Thyroid gland (tissue), 4 donors: Measurements from ENCODE around the gene TCAP. TPM values are rescaled to one million over a fixed set of nuclear protein-coding genes. Genes with fewer than 3 reads are reported as not detected.

Experiments
- DNase-seq, 2 donors: peaks; one replicate each; pipeline ENCODE4 v3.0.0-alpha.2; 2019
- H3K27ac ChIP-seq, 3 donors: fragments of 200-600 bp; sonication (generic); 1 replicate in 2 of 3; 2 replicates in 1 of 3; pipeline ENCODE4 v1.5.1; 2016 to 2019; ENCODE audit warnings: mild to moderate bottlenecking in 1 of 3, moderate library complexity in 1 of 3
- H3K27me3 ChIP-seq: fragments of 200-600 bp; sonication (generic); one replicate; pipeline ENCODE4 v1.5.1; 2019
- H3K36me3 ChIP-seq, 2 donors: fragments of 200-600 bp; sonication (generic); one replicate each; pipeline ENCODE4 v1.5.1; 2016 to 2019
- H3K4me1 ChIP-seq, 2 donors: fragments of 200-600 bp; sonication (generic); one replicate each; pipeline ENCODE4 v1.5.1; 2017 to 2019
- H3K4me3 ChIP-seq, 3 donors: fragments of 200-600 bp; sonication (generic); replicated peaks in 1 of 3; 1 replicate in 2 of 3; 2 replicates in 1 of 3; pipeline ENCODE4 v1.5.1; 2016; ENCODE audit warnings: mild to moderate bottlenecking in 1 of 3
- H3K9me3 ChIP-seq: fragments of 200-600 bp; sonication (generic); one replicate; pipeline ENCODE4 v1.5.1; 2017
- POLR2A ChIP-seq, 2 donors: fragments of 450-650 bp; IDR thresholded peaks; one replicate each; pipeline ENCODE4 v1.6.1; 2017; ENCODE audit warnings: antibody characterized with exemption in 2 of 2, mild to moderate bottlenecking in 2 of 2, moderate library complexity in 1 of 2
- WGBS, 2 donors: methylation state at CpG; one replicate each; pipeline ENCODE4 v1.1.5; 2017; 5-methylcytosine and 5-hydroxymethylcytosine counted together
- intact Hi-C: fragments of 100-400 bp; cut with DNase I; formaldehyde crosslinking; loops from one replicate; pipeline ENCODE4 v1.15.1; 2023
- total RNA-seq, 4 donors: library from RNA; depleted of rRNA; stranded (reverse); fragments of >200 nt; gene quantifications; one replicate each; pipeline ENCODE4 v1.2.3, GENCODE V29; 2016
- TF ChIP-seq, protein P1 (sequence below), 6 experiments: fragments of 200-600 bp in 3 of 6; fragments of 450-650 bp in 3 of 6; sonication (generic) in 3 of 6; IDR thresholded peaks; one replicate each; pipeline ENCODE4 v1.5.1; 2016 to 2019; ENCODE audit warnings: antibody characterized with exemption in 6 of 6, mild to moderate bottlenecking in 2 of 6, inconsistent platforms in 1 of 6, moderate library complexity in 1 of 6

TCAP gene
- total RNA-seq, 4 donors from 2014 or later: 0.63 to 2.1 (median 1.5) TPM

DNA sequence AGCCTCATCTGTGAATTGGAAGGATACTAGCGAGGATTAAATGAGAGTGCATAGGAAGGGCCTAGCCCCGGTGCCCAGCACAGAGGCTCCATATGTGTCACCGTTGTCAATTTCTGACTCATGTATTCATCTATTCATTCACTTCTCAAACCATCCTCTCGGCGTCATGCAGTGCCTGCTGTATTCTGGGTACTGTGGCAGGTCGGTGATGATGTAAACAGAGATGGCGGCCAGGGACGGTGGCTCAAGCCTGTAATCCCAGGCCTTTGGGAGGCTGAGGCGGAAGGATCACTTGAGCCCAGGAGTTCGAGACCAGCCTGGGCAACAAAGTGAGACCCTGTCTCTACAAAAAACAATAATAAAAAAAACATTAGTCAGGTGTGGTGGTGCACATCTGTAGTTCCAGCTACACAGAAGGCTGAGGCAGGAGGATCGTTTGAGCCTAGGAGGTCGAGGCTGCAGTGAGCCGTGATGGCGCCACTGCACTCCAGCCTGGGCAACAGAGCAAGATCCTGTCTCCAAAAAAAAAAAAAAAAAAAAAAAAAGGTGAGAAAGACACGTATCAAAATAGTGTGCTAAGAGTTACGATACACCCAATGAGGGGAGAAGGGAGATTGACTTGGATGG, 42.7 kb upstream of the TCAP start:
- Histone ChIP-seq H3K27ac (no peak overlapping the region), H3K4me3 (no peak overlapping the region), H3K9me3 (no peaks in the 10 kb centered on the region), H3K36me3 (no peaks in the 10 kb centered on the region), H3K27me3 (peaks cover 15% of the 10 kb centered on the region), H3K4me1 (peaks cover 12 to 16% of the 10 kb centered on the region in 2 donors)
- no peak for DNase-seq
- intact Hi-C loops: loop anchor here (2.0 to 10.0 kb wide), 4 partner anchors 42 to 242 kb away; partner anchors contain the start of genes IKZF3, TCAP and ZPBP2
- no peak for TF ChIP-seq POLR2A (IDR thresholded peaks at IDR 0.05)
- TF ChIP-seq, protein P1, sequence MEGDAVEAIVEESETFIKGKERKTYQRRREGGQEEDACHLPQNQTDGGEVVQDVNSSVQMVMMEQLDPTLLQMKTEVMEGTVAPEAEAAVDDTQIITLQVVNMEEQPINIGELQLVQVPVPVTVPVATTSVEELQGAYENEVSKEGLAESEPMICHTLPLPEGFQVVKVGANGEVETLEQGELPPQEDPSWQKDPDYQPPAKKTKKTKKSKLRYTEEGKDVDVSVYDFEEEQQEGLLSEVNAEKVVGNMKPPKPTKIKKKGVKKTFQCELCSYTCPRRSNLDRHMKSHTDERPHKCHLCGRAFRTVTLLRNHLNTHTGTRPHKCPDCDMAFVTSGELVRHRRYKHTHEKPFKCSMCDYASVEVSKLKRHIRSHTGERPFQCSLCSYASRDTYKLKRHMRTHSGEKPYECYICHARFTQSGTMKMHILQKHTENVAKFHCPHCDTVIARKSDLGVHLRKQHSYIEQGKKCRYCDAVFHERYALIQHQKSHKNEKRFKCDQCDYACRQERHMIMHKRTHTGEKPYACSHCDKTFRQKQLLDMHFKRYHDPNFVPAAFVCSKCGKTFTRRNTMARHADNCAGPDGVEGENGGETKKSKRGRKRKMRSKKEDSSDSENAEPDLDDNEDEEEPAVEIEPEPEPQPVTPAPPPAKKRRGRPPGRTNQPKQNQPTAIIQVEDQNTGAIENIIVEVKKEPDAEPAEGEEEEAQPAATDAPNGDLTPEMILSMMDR (IDR thresholded peaks at IDR 0.05): no peak
- 52 to 55% methylated on average over 16 of the region's 16 CpGs for WGBS, 2 donors

DNA sequence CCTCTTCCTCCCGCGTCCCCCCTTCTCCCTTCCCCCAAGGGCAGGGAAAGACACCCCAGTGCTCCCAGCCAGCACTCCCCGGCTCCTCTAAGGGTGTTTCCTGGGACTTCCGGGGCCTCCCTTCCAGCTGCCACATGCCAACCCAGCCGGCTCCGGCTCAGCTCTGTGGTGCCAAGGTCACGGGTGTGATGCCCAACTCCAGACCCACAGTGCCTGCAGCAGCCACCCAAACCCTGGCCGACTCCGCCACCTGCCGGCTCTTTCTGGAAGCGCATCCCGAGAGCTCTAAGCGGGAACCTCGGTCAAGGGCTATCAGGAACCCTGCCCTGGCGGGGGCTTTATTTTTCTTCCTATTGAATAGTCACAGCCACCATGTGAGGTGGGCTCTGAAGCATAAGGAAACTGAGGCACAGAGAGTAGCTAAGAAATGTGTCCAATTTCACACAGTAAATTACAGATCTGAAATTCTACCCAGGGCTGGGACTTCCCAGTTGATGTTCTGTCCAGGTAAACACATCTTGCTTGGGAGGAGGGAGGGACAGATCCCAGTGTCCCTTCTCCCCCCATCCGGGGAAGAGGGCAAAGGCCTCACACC, 41.7 kb upstream of the TCAP start:
- no peaks in the 10 kb centered on the region for H3K36me3 ChIP-seq
- H3K27me3 ChIP-seq: peaks cover 15% of the 10 kb centered on the region
- TF ChIP-seq, protein P1 (IDR thresholded peaks at IDR 0.05): peak; percentile 74 to 96 (median 88)
- no peak for TF ChIP-seq POLR2A (IDR thresholded peaks at IDR 0.05)
- H3K4me1 ChIP-seq: peaks cover 11 to 15% of the 10 kb centered on the region in 2 donors
- H3K27ac ChIP-seq: no peak overlapping the region
- 5% methylated on average over 9 to 16 of the region's 16 CpGs for WGBS, 2 donors
- intact Hi-C loops: loop anchor here (2.0 to 10.0 kb wide), 4 partner anchors 41 to 241 kb away; partner anchors contain the start of genes IKZF3, TCAP and ZPBP2
- H3K9me3 ChIP-seq: no peaks in the 10 kb centered on the region
- DNase-seq: peak; percentile 84 to 86
- H3K4me3 ChIP-seq: no peak overlapping the region

DNA sequence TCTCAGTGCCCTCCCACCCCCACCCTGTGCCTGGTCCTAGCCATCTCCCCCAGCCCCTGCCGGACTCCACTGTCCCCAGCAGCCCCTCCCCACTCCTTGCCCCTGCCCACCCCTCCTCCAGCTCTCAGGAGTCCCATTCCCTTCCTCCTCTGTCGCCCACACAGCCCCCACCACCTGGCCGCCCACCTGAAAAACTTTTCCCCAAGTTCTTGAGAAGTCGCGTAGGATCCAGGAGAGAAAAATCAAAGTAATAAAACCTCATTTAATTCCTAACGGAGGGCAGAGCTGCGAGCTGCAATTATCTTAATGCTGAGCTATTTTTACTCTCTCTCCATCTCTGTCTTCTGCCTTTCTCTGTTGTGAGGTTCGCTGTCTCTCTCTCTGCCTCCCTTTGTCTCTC, 40.8 kb upstream of the TCAP start:
- WGBS, 2 donors: 67 to 69% methylated on average over 8 of the region's 8 CpGs
- Histone ChIP-seq H3K9me3 (no peaks in the 10 kb centered on the region), H3K27ac (no peak overlapping the region), H3K36me3 (no peaks in the 10 kb centered on the region), H3K27me3 (peaks cover 15% of the 10 kb centered on the region), H3K4me3 (no peak overlapping the region), H3K4me1 (peaks cover 10 to 11% of the 10 kb centered on the region in 2 donors)
- no peak for DNase-seq
- TF ChIP-seq POLR2A (IDR thresholded peaks at IDR 0.05): no peak
- TF ChIP-seq, protein P1 (IDR thresholded peaks at IDR 0.05): no peak
- intact Hi-C loops: loop anchor here (5.0 to 10.0 kb wide), 3 partner anchors 77 to 240 kb away; partner anchors contain the start of genes IKZF3 and ZPBP2

DNA sequence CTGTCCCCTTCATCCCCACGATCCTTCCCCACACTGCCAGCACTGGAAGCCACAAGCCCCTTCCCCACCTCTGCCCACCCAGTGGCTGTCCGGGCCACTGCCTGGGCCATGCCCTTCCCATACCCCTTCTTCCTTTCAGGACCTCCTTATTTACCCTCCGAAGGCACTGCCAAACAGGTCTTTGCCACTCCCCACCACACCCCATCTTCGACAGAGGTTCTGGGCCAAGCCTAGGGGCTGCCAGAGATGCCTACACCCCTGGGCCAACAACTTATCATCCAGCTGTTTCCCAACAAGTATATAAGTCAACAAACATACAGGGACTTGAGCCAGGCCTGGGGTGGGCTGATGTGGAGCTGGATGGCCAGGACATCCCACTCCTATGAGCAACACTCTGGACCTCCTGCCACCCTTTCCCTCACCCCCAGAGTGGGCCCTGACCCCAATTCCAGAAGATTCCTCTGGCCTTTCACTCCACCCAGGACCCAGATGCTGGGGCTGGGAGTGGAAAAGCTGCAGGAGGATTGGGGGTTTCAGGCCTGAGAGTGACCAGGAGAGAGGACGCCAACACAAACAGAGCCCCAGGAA, 39.9 kb upstream of the TCAP start:
- DNase-seq: no peak
- TF ChIP-seq, protein P1 (IDR thresholded peaks at IDR 0.05): no peak
- no peak for TF ChIP-seq POLR2A (IDR thresholded peaks at IDR 0.05)
- Histone ChIP-seq H3K27ac (no peak overlapping the region), H3K4me3 (no peak overlapping the region), H3K36me3 (no peaks in the 10 kb centered on the region), H3K9me3 (no peaks in the 10 kb centered on the region), H3K4me1 (peaks cover 10 to 11% of the 10 kb centered on the region in 2 donors), H3K27me3 (peaks cover 15% of the 10 kb centered on the region)
- WGBS, 2 donors: 72 to 75% methylated on average over 4 of the region's 5 CpGs
- intact Hi-C loops: loop anchor here (5.0 to 10.0 kb wide), 2 partner anchors 62 to 240 kb away; partner anchors contain the start of genes IKZF3, PGAP3 and ZPBP2
